Prostate gland (tissue), 2 donors: ENCODE results near the gene NUBPL. TPM values are rescaled to one million over a fixed set of nuclear protein-coding genes. Genes with fewer than 3 reads are reported as not detected.
"Not testable (repeated sequence)": the region's sequence is repeated elsewhere in the genome, so short reads cannot be mapped to it uniquely, and the experiment has no call there.

Experiments used
- DNase-seq: peaks from one replicate; pipeline ENCODE4 v3.0.0-alpha.2; 2019; ENCODE audit warnings: low spot score
- H3K27ac ChIP-seq, 2 donors: fragments of 200-600 bp; sonication (generic); 2 replicates each; pipeline ENCODE4 v1.5.1; 2017 to 2019
- H3K27me3 ChIP-seq: fragments of 200-600 bp; sonication (generic); replicated peaks from 2 replicates; pipeline ENCODE4 v1.5.1; 2019; ENCODE audit not compliant: insufficient read depth
- H3K36me3 ChIP-seq, 2 donors: fragments of 200-600 bp; sonication (generic); 1 replicate in 1 of 2; 2 replicates in 1 of 2; pipeline versions ENCODE4 v1.5.1 to v1.8.1; 2017 to 2019
- H3K4me1 ChIP-seq: fragments of 200-600 bp; sonication (generic); replicated peaks from 2 replicates; pipeline ENCODE4 v1.5.1; 2019
- H3K4me3 ChIP-seq, 2 donors: fragments of 200-600 bp; sonication (generic); 2 replicates each; pipeline ENCODE4 v1.5.1; 2017 to 2019
- H3K9me3 ChIP-seq: fragments of 200-600 bp; sonication (generic); 2 replicates; pipeline ENCODE4 v1.5.1; 2017
- CTCF ChIP-seq, 4 experiments: fragments of 200-600 bp in 2 of 4; fragments of 450-650 bp in 2 of 4; sonication (generic) in 2 of 4; IDR thresholded peaks; 1 replicate in 3 of 4; 2 replicates in 1 of 4; pipeline ENCODE4 v1.5.1; 2016 to 2019; ENCODE audit warnings: antibody characterized with exemption in 4 of 4, mild to moderate bottlenecking in 2 of 4, moderate library complexity in 2 of 4
- POLR2A ChIP-seq: fragments of 450-650 bp; IDR thresholded peaks from one replicate; pipeline ENCODE4 v1.6.1; 2016; ENCODE audit warnings: antibody characterized with exemption, mild to moderate bottlenecking
- POLR2AphosphoS5 ChIP-seq: sonication (generic); formaldehyde crosslinking; IDR thresholded peaks from one replicate; pipeline ENCODE4 v1.6.1; 2017; ENCODE audit warnings: antibody characterized with exemption
- WGBS: methylation state at CpG from one replicate; pipeline ENCODE4 v1.1.5; 2018; 5-methylcytosine and 5-hydroxymethylcytosine counted together
- intact Hi-C: fragments of 100-400 bp; cut with DNase I; formaldehyde crosslinking; loops from one replicate; pipeline ENCODE4 v1.14.2; 2022
- total RNA-seq, 2 donors: library from RNA; depleted of rRNA; stranded (reverse); fragments of >200 nt; gene quantifications; one replicate each; pipeline ENCODE4 v1.1.0, GENCODE V29; 2016

NUBPL gene
- total RNA-seq, 2 donors from 2014 or later, result 6.5 to 12.1 TPM

GRCh38 chr14:31806249-31806648 lies 245.0 kb downstream of the NUBPL start:
- no peak for DNase-seq
- intact Hi-C loops, result no loop called here
- Histone ChIP-seq H3K27ac (no peak overlapping the region), H3K9me3 (no peaks in the 10 kb centered on the region), H3K27me3 (no peaks in the 10 kb centered on the region), H3K36me3 (no peaks in the 10 kb centered on the region), H3K4me3 (no peak overlapping the region), H3K4me1 (no peaks in the 10 kb centered on the region)
- TF ChIP-seq CTCF (IDR thresholded peaks at IDR 0.05) (no peak), POLR2A (no peak), POLR2AphosphoS5 (no peak)

GRCh38 chr14:31811693-31812628 lies 250.8 kb downstream of the NUBPL start:
- H3K27me3 ChIP-seq, H3K4me3 ChIP-seq, DNase-seq, H3K36me3 ChIP-seq, H3K4me1 ChIP-seq, H3K27ac ChIP-seq, intact Hi-C loops, H3K9me3 ChIP-seq: not testable (repeated sequence)
- WGBS, result 76% methylated on average over 15 of the region's 15 CpGs

GRCh38 chr14:31813724-31814490 lies 252.7 kb downstream of the NUBPL start:
- H3K27ac ChIP-seq, intact Hi-C loops, H3K9me3 ChIP-seq, H3K36me3 ChIP-seq, H3K4me3 ChIP-seq, H3K4me1 ChIP-seq, H3K27me3 ChIP-seq, DNase-seq: not testable (repeated sequence)
- 63% methylated on average over 2 of the region's 2 CpGs for WGBS

- Histone ChIP-seq H3K27me3 (no peaks in the 10 kb centered on the region), H3K27ac (no peak overlapping the region), H3K9me3 (no peaks in the 10 kb centered on the region), H3K36me3 (no peaks in the 10 kb centered on the region), H3K4me3 (no peak overlapping the region), H3K4me1 (no peaks in the 10 kb centered on the region)
- TF ChIP-seq POLR2A, result no peak
- no peak for TF ChIP-seq POLR2AphosphoS5
- TF ChIP-seq CTCF (IDR thresholded peaks at IDR 0.05), result no peak
- intact Hi-C loops, result no loop called here
- DNase-seq, result no peak
These were observed 258.1 kb downstream of the NUBPL start for GRCh38 chr14:31819281-31819680.

GRCh38 chr14:31825459-31825858 lies 264.3 kb downstream of the NUBPL start:
- TF ChIP-seq POLR2AphosphoS5 (no peak), CTCF (IDR thresholded peaks at IDR 0.05) (no peak), POLR2A (no peak)
- no peak overlapping the region for H3K27ac ChIP-seq
- H3K9me3 ChIP-seq, result no peaks in the 10 kb centered on the region
- intact Hi-C loops, result no loop called here
- no peak overlapping the region for H3K4me3 ChIP-seq
- no peaks in the 10 kb centered on the region for H3K4me1 ChIP-seq
- DNase-seq, result no peak
- no peaks in the 10 kb centered on the region for H3K27me3 ChIP-seq
- no peaks in the 10 kb centered on the region for H3K36me3 ChIP-seq

- intact Hi-C loops, result no loop called here
- Histone ChIP-seq H3K4me1 (no peaks in the 10 kb centered on the region), H3K4me3 (no peak overlapping the region), H3K27me3 (no peaks in the 10 kb centered on the region), H3K27ac (no peak overlapping the region), H3K36me3 (no peaks in the 10 kb centered on the region), H3K9me3 (no peaks in the 10 kb centered on the region)
- no peak for DNase-seq
- TF ChIP-seq POLR2A, result no peak
- no peak for TF ChIP-seq POLR2AphosphoS5
- no peak for TF ChIP-seq CTCF (IDR thresholded peaks at IDR 0.05)
These were observed 266.1 kb downstream of the NUBPL start for GRCh38 chr14:31827325-31827724.
